ENCODE results near the gene OR52B6. TPM values are rescaled to one million over a fixed set of nuclear protein-coding genes. Genes with fewer than 3 reads are reported as not detected.
A peak's percentile ranks its signal among the peaks of the same experiment; 100 is the strongest.
"Not testable (repeated sequence)": the region's sequence is repeated elsewhere in the genome, so short reads cannot be mapped to it uniquely, and the experiment has no call there.

OR52B6 gene, protein sequence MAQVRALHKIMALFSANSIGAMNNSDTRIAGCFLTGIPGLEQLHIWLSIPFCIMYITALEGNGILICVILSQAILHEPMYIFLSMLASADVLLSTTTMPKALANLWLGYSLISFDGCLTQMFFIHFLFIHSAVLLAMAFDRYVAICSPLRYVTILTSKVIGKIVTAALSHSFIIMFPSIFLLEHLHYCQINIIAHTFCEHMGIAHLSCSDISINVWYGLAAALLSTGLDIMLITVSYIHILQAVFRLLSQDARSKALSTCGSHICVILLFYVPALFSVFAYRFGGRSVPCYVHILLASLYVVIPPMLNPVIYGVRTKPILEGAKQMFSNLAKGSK
- not detected in 2 replicates for total RNA-seq

DNA sequence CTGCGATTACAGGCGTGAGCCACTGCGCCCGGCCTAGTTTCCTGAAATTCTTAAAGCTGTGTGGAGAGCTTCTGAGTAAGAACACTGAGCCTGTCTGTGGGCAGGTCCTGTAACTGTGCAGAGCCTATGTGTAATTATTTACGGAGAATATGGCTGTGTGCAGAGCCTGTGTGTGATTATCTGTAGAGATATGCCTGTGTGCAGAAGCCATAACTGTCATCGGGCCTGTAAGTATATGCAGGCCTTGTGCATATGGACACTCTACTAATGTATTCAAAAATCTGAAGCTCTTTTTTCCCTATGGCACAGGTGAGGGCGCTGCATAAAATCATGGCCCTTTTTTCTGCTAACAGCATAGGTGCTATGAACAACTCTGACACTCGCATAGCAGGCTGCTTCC lies at the start of gene OR52B6:
Gene OR52B6, plus strand, starts transcription at position 301 of the 400 bp plus-strand sequence. Its CDS starts 0 bp downstream, at position 301.
- DNase-seq (ENCODE audit: low read depth in 2 of 2): no peak

DNA sequence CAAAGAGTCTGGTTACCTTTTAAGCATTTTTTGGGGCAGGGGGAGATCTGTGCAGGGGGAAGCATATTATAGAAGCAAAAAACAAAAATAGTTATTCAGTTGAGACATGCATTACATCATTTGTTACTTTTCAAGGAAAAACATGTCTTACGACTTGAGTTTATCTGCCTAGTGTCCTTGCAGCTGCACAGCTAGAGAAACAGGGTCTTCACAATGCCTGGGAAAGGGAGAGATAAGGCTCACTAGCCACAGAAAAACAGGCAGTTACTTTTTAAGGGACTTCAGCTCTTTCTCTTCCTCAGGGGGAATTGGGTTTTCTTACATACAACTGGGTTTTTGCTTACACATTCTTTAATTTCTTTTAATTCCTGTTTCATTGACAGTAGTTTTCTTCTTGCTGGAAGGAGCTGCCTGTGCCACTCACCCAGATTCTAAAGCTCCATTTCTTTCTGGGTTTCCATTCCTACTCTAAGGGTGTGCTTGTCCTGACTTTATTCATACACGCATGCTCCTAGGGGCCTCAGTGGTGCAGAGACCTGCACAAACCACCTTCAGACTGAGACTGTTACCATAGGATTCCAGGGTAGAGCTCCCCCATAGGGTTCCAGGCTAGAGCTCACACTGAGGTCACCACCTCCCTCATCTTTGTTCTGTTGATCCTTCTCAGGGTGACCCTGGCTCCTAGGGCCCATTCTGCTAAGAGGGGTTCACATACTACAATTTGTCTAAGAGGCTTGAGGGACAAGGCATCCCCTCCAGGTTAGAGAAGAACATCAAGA lies 49.4 kb upstream of the OR52B6 start:
- no peak for DNase-seq (ENCODE audit: low read depth in 2 of 2)

DNA sequence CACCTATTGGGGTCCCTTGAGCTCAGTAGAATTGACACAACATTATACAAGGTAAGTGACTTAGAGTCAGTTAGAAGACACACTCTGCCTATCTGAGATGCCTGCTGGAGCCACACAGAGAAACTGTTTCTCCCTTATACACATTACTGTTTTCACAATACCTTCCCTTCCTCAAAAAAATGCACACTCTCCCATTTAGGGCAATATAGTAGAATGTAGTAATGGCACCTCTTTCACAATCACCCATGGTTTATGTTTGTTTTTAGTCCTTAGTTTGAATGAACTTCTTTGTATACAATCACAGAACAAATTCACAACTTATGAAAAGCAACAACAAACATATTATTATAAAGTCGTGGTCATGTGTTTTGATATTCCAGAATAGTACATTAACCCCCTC lies 46.6 kb upstream of the OR52B6 start:
- no peak for DNase-seq (ENCODE audit: low read depth in 2 of 2)

DNA sequence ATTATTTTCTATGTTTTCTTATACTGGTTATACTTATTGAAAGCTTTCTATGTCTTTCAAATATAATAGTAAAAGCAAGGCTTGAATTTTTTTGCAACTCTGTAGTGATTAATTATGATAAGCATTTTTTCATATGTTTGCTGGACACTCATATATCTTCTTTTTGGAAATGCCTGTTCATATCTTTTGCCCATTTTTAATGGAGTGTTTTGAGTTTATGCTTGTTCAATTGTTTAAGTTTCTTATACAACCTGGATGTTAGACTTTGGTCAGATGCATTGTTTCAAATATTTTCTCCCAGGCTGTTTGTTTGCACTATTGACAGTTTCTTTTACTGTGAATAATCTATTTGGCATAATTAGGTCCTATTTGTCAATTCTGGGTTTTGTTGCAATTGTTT lies 44.2 kb upstream of the OR52B6 start:
- no peak for DNase-seq (ENCODE audit: low read depth in 2 of 2)

GRCh38 chr11:5541427-5541826 lies 39.2 kb upstream of the OR52B6 start:
- DNase-seq (ENCODE audit: low read depth in 2 of 2): no peak

DNA sequence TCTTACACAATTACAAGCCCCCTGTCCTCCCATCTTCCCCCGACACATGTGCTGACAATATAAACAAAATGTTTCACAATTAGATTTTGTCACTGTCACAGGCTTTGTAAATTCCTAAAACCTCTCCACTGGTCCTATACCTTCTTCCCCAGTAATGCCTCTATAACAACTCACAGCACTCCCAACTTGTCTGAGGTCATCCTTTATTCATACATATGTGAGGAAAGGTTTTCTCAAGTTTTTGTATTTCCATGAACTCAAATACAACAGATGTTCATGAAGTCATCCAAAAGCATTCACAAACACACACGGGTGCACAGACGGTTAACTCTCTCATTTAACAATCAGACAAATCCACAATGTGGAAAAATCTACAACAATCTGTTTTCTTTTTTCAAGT lies 34.2 kb upstream of the OR52B6 start:
- DNase-seq (ENCODE audit: low read depth in 2 of 2): no peak

DNA sequence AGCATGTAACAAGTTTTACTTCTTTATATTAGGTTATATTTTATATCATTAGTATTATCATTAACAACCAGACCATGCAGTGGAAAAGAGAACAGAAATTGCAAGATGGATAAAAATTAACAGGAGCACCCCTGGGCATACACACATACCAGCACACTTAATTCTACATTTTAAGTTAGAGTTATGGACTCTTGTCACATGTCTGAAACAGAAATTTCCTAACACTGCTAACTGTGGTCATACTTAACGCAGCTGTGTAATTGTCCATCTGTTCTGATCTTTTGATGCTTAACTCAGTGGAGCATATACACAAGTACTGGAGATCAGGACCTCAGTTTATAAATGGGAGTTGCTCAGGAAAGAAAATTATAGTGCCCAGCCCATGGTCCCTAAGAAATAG lies 32.7 kb upstream of the OR52B6 start:
- DNase-seq (ENCODE audit: low read depth in 2 of 2): no peak

DNA sequence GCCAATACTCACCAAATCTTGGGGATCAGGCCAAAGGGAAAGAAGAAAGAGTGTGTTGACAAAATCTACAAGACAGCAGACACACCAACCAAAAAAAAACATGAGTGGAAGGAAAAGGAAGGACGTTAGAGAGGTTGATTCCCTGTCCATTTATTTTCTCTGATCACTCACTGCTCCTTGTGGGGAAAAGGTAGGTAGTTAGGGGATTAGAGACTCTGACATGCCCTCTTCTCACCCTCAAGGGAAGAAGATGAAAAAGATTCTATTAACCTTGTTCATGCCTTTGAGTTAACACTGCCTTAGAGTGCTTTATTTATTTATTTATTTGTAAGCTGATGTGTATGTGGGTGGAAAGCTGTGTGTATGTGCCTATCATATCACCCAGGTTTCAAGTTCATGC lies 32.2 kb upstream of the OR52B6 start, which contains the start of gene OR52H1:
Gene OR52H1, minus strand, starts transcription at position 101 of the 400 bp plus-strand sequence. CDS start 3,035 bp downstream, outside the sequence.
- no peak for DNase-seq (ENCODE audit: low read depth in 2 of 2)

GRCh38 chr11:5550440-5551095 lies 30.1 kb upstream of the OR52B6 start:
- peak in 1 of 2 donors; percentile 4 for DNase-seq (ENCODE audit: low read depth in 2 of 2)

DNA sequence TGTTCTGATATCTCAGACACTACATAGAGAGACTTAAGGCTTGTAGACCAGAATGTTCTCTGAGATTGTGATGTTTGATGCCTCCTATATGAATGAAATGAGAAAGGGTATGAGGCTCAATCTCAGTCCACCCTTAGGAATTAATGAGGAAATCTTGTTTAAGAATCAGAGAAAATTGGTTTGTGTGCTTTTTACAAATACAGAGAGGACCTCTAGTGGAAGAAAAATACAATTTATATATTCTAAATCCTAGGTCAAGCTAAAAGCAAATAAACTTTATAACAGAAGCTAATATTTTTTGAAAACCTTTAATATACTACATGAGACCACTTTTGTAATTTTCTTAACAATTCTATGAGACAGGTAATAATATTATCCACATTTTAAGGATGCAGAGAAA lies 27.3 kb upstream of the OR52B6 start:
- no peak for DNase-seq (ENCODE audit: low read depth in 2 of 2)

DNA sequence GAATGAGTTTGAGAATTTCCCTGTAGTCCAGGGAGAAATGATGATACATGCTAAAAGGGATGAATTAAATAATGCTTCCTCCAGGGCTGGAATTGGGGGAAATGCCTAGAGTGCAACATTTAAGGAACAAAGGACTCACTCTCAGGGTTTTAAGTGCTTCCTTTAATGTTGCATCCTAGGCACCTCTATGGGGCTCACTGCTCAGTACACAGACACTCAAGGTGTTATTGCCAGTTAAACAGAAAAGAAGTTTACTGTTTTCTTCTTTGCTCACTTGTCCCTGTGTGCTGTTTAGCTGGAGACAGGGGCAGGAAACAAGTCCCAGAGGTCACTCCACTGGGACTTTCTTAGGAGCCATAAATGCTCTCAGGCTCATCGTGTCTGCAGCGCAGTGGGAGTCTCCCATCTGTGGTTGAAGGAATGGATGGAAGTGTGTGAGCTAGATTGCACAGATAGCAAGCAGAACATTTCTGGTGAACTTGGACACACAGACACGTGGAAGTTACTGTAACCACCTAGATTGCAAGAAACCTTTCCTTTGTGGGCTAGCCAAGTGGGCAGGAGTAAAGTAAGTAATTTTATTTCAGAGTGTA lies 24.0 kb upstream of the OR52B6 start:
- no peak for DNase-seq (ENCODE audit: low read depth in 2 of 2)

DNA sequence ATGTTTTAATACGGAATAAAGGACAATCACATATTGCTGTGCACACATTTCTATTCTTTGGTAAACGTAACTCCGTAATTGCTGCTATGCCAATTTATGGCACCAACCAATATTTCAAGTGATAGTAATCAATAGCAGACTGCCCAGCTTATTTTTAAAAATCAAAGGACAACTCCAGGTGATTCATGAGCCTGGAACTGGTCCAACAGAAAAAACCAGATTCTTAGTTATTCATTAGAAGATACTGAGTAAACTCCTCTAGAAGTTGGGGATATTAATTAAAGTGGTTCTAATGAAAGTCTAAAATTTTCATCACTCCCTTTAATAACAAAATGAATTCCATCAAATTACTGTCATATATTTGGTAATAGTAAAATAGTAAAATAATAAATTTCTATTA lies 22.9 kb upstream of the OR52B6 start:
- DNase-seq (ENCODE audit: low read depth in 2 of 2): no peak

- DNase-seq (ENCODE audit: low read depth in 2 of 2): no peak
Measured at GRCh38 chr11:5564259-5565019, 16.2 kb upstream of the OR52B6 start.

GRCh38 chr11:5574654-5575053 lies 6.0 kb upstream of the OR52B6 start:
- no peak for DNase-seq (ENCODE audit: low read depth in 2 of 2)

DNA sequence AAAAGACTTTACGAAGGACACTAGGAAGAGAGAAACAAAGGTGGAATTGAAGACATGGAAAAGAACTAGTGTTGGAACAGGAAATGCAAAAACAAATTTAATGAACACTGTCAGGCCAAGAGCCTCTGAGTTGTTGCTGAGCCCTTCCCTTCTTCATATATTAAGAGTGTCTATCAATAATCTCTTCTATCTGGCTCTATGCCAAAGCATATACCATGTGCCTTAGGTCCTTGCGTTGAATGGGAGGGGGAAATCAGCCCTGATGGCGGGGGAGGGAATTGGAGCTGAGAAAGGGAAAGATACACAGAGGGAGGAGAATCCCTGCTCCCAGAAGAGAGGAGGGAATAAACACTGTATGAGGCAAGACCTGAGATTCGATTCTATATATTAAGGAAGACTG lies 5.5 kb upstream of the OR52B6 start:
- DNase-seq (ENCODE audit: low read depth in 2 of 2): no peak

- no peak for DNase-seq (ENCODE audit: low read depth in 2 of 2)
Measured at GRCh38 chr11:5577101-5577500, 3.6 kb upstream of the OR52B6 start.

GRCh38 chr11:5581014-5581413 lies 337 bp downstream of the OR52B6 start:
- no peak for DNase-seq (ENCODE audit: low read depth in 2 of 2)

DNA sequence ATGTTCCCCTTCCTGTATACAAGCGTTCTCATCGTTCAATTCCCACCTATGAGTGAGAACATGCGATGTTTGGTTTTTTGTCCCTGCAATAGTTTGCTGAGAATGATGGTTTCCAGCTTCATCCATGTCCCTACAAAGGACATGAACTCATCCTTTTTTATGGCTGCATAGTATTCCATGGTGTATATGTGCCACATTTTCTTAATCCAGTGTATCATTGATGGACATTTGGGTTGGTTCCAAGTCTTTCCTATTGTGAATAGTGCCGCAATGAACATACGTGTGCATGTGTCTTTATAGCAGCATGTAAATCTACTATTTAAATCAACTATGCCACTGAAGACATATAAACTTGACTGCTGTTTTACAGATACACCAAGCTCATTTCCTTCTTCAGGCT lies 3.8 kb downstream of the OR52B6 start:
- DNase-seq (ENCODE audit: low read depth in 2 of 2): not testable (repeated sequence)

- DNase-seq (ENCODE audit: low read depth in 2 of 2): not testable (repeated sequence)
Measured at GRCh38 chr11:5589906-5590305, 9.2 kb downstream of the OR52B6 start.

- DNase-seq (ENCODE audit: low read depth in 2 of 2): no peak
Measured at GRCh38 chr11:5591613-5592012, 10.9 kb downstream of the OR52B6 start.

- no peak for DNase-seq (ENCODE audit: low read depth in 2 of 2)
Measured at GRCh38 chr11:5592615-5593014, 11.9 kb downstream of the OR52B6 start.

Data from dermis microvascular lymphatic vessel endothelial cell (primary cell).